HG03039 (cell line): ENCODE results near the gene SUFU.
"Not testable (repeated sequence)": the region's sequence is repeated elsewhere in the genome, so short reads cannot be mapped to it uniquely, and the experiment has no call there.

Source experiments
- ATAC-seq: cut with Tn5 transposase; IDR thresholded peaks from one replicate; pipeline ENCODE4 v1.9.1; 2021; ENCODE audit warnings: mild to moderate bottlenecking, moderate library complexity; ENCODE audit not compliant: unreplicated experiment

Gene SUFU

DNA sequence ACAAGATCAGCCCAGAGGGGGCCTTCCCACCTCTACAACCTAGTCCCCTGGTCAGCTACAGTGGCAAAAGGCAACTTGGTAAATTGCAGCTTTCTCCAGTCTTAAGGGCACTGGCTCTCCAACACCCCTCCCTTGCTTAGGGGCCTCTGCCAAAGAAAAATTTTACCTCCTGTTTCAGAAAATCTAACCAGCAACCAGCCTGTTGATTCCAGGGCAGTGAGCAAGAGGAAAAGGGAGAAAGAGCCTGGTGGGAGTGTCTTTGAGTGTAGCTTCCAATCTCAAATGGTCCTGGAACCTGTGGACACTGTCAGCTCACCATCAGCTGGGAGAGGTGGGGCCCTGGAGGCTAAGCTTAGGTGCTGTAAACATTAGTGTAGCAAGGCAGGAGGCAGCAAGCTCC lies 24.1 kb upstream of the SUFU start:
- ATAC-seq, result no peak

DNA sequence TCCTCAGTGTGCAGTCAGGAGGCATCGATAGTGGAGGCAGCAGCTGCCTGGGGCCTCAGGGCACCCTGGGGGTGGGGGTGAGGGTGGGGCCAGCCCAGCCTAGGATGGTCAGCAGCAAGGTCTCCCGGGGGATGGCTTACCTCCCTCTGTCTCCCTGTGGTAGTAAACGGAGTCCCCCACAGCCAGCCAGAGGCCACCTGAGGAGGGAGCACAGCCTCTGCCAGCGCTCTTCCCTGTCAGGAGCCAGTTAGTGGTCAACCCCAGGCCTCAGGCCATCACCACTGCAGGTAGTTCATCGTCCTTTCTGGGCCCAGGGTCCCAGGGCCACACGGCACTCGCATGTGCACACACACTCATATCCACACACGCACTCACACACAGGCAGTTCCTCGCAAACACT lies 23.4 kb upstream of the SUFU start:
- no peak for ATAC-seq

DNA sequence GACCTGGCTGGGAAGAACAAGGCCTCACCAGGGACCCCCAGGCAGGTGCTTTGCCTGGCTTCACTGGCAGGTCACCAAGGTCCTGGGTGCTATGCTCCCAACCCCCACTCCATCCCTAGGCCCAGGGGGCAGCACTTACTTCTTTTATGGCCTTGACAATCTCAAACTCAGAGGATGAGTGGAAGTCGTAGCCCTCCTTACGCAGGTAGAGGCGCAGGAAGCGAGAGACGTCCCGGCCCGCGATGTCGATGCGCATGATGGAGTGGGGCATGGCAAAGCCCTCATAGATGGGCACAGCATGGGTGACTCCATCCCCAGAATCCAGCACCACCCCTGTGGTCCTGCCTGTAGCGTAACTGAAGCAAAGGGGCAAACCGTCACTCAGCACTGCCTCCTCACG lies 19.8 kb upstream of the SUFU start:
- no peak for ATAC-seq

DNA sequence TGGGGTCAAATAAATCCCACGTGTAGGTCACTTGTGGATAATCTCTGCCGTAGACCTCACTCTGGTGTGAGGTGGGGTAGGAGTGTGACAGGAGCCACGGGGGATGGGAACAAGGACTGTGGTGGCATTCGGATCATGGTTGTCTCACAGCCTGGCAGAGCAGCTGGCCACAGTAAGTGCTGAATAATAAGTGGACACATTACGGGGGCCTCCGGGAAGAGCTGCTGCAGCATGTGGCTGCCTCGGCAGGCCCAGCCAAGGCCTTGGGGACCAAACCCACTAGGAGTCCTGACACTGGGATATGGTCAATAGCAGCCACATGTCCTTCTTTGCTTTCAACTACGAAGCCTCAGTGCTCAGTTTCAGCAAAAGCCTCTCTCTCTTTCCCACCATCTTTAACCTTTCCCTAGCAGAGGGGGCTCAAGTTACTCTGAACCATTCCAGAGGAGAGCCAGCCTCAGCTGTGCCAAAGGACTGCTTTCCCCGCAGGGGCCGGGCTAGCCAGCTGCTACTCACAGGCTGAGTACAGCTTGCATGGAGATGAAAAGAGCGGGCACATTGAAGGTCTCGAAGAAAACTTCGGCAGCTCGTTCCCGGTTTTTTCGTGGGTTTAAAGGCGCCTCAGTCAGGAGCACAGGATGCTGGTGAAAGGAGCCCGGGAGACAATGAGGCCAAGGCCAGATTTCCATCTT lies 18.5 kb upstream of the SUFU start:
- no peak for ATAC-seq

DNA sequence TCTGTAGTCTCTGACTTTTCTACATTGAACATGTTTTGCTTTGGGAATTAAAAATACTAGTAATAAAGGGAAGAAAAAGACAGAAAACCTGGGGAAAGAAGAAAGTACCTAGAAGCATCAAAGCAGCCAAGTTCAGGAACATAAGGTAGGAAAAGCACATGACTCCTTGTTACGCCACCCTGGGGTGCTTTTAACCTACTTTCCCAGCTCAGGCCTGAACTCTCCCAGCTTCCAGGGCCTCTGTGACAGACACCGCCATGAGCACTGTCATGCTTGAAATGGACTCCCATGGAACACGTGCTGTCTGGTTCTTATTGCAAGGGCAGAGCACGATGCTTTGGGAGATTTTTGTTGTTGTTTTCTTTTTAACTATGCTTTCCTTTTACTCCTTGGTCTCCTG lies 12.6 kb upstream of the SUFU start:
- no peak for ATAC-seq

DNA sequence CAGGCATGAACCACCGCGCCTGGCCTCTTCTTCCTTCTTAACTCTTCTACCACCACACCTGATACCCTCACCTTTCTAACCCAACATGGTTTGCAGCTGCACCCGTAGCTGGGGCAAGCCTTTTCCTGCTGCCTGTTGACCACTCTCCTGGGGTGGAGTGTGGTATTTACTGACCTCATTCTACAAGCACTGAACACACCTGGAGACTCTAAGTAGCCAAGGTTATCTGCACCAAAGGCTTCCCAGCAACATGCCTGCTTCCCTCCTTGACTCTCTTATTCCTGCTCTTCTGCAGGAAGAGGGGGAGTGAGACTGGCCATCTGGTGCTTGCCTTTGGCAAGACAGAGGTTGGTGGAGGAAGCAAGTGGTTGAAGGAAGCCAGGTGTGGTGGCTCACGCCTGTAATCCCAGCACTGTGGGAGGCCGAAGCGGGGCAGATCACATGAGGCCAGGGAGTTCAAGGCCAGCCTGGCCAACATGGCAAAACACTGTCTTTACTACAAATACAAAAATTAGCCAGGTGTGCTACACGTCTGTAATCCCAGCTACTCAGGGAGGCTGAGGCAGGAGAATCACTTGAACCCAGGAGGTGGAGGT lies 11.3 kb upstream of the SUFU start:
- ATAC-seq, result no peak

DNA sequence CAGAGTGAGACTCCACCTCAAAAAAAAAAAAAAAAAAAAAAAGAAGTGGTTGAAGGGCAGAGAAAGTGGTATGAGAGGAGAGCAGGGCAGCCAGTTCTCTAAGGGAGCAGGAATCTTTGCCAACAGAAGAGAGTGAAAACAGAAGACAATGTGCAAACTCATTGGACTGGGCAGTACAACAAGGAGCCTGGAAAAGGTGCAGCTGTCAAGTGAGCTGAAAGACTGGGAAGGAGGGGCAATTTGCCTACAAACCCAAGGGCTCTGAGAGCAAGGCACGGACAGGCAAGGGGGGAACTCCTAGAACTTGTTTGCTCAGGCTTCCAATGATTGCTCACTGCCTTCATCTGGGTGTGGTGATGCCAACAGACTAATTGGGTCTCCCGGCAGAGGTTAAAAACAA lies 10.8 kb upstream of the SUFU start:
- ATAC-seq, result no peak

DNA sequence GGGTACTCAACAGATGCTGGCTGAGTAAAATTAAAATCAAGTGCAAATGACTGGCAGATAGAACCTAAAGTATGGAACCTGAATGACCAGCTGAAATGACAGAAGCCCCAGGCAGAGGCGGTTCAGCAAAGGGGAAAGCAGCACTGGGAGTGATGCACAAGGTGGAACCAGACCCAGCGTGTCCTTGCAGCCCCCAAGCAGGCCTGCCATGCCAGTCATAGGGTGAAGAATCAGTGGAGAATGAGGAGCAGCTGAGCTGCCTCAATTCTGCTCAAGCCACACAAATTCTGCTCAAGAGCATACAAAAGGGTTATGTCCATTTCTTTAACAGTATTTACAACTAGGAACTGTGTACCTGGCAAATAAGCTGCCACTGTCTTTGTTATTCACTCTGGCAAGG lies 10.0 kb upstream of the SUFU start:
- ATAC-seq, result no peak

DNA sequence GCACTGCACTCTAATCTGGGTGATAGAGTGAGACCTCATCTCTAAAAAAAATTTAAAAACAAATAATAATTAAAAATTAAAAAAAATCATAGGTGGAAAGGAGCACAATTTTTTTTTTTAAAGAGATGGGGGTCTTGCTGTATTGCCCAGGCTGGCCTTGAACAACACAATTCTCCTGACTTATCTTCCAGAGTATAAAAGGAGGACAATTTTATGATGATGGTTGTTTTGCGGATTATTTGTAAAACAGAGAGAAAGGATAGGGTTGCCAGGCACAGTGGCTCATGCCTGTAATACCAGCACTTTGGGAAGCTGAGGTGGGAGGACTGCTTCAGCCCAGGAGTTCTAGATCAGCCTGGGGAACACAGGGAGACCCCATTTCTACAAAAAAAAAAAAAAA lies 6.2 kb upstream of the SUFU start:
- ATAC-seq, result no peak

DNA sequence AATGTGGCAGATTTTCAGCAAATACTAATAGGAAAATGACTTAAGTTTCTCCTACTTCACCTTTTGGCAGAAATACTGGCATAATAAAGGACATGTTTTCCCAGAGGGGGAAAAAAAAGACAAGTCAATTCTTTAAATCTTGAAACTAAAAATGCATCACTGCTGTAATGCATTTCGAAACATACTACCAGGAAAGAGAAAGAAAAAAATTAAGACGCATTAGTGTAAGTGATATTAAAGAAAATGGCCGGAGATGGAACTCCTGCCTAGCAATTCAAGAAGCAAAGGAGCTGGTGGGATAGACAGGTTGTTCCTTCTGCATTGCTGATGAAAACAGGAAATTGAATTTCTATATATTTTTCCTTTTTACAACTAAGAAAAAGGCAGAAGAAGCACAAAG lies 4.4 kb upstream of the SUFU start:
- no peak for ATAC-seq

DNA sequence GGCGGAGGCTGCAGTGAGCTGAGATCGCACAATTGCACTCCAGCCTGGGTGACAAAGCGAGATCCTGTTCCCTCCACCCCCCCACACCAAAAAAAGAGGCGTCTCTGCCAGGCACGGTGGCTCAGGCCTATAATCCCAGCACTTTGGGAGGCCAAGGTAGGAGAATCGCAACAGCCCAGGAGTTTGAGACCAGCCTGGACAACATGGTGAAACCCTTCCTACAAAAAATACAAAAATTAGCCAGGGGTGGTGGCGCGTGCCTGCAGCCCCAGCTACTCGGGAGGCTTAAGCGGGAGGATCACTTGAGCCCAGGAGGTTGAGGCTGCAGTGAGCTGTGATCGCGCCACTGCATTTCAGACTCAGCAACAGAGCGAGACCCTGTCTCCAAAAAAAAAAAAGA lies 3.1 kb upstream of the SUFU start:
- ATAC-seq, result not testable (repeated sequence)

DNA sequence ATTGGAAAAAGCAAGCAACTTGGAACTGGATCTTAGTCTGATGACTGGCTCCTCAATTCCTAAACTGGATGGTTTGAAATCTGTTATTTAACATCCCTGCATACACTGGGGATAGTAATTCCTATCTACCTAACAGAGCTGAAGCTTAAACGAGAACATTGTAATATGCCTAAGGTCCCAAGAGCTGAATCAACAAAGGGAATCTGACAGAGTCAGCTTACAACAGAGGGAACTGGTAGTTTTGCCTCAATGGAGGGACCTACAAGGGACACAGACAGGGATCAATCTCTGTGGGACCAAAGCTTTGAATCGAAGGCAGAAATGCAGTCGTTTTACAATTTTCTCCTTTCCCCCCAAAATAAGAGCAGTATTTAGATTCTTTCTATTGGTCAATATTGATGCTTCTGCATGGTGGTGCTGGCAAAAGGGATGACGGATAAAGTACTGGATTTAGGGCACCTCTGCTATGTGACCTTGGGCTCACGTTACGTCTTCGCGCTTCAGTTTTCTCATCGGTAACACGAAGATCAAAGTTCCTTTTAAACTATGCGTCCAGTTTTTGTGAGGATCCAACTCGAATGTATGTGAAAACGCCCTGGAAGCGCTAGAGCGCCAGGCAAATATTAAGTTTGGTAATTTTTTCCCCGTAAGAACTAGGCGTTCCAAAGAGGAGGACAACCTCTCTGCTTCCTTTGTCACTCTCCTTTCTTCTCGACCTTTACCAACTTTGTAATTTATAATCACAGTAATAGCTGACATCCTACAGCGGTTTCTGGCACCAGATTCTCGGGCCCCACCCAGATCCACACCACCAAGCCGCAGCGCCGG lies 2.4 kb upstream of the SUFU start:
- ATAC-seq, result no peak

DNA sequence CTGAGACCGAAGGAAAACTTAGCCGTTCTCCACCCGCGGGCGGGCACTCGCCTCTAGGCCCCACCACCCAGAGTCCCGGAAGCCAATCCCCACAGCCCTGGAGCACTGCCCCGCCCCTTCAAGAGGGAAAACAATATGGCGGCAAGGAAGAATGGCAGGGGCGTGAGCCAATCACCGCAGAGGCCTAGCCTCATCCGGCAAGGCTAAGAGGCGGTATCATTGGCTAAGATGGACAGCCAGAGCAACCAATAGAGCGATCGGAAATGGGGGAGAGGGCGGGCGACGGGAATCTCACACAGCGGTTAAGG lies 1.8 kb upstream of the SUFU start:
- ATAC-seq, result peak; percentile 69

DNA sequence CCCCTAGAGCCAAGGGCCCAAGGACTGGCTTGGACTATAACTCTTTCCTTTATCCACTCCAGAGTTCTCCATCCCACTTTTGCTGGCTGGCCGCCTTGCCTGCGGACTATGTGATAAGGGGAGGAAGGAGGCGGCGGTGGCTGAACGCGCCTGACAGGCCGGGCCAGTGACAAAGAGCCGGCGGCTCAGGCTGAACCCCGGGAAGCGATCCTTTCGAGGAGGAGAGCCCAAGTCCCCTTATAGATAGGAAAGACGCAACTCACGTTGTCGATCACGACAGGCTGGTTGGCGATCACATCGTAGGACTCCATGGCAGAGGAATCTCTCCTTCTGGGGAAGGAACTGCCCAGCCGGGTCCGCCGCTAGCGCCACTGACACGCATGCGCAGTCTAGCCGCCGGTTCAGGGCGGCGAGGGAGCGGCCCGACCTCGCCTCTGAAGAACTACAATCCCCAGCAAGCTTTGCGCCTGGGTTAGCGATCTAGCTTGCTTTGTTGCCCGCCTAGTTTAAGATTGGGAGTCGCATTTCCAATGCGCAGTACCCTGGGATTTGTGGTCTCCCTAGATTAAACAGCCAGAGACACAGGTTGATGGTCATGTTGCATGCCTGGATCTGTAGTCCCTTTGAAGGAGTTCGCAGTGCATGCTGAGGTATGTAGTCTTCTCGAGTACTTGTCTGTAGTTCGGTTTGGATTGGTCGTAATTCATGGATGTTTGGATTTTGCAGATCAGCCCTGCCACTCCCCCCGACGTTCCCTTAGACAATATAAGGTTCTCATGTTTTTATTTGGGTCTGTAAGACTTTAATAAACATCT lies 1.2 kb upstream of the SUFU start, which contains the start of gene ACTR1A:
TSS of gene ACTR1A (minus strand) at position 376 of the 815 bp plus-strand sequence. CDS start at position 311, 65 bp downstream.
- ATAC-seq, result peak; percentile 35

DNA sequence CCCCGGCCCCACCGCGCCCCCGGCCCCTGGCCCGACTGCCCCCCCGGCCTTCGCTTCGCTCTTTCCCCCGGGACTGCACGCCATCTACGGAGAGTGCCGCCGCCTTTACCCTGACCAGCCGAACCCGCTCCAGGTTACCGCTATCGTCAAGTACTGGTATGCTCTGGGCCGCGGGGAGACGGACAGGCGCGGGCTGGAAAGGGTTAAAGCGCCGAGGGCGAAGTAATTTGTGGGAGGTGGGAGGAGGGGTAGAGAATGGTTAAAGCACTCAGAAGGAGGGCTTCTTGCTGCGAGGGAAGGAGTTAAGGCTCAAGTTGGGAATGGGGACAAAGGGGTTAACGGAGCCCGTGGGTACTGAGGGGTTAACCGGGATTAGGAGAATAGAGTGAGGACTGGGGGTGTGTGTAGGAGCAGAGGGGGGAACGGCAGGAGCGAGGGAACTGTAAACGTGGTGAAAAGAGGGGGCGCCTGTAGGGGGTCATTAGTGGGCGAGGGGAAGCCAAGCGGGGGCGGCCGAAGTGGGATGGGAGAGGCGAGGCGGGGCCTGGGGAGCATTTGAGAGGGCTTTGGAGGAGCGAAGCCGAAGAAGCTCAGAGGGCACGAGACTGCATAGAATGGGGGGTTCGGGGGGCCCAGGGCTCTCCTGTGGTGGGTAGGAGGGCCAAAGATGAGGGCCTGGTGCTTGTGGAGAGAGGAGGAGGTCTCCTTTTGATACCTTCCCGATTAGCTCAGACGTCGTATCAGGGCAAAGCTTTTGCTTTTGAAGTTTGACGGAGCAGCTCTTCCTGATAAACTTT lies 605 bp downstream of the SUFU start:
- no peak for ATAC-seq

DNA sequence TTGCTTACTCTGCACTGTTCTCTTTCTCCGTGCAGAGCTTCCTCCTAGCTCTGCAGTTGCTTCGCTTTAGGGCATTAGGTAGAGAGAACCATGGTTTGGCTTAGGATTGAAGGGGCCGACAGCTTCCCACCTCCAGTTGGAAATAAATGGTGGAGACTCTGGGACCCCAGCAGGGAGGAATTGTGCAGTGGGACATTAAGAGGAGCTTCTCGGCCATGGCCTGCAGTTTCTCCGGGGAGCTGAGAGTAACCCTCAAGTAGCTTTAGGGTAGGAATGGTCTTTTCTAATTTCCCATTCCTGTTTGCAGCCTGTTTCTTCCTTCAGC lies 1.2 kb downstream of the SUFU start:
- ATAC-seq, result no peak

DNA sequence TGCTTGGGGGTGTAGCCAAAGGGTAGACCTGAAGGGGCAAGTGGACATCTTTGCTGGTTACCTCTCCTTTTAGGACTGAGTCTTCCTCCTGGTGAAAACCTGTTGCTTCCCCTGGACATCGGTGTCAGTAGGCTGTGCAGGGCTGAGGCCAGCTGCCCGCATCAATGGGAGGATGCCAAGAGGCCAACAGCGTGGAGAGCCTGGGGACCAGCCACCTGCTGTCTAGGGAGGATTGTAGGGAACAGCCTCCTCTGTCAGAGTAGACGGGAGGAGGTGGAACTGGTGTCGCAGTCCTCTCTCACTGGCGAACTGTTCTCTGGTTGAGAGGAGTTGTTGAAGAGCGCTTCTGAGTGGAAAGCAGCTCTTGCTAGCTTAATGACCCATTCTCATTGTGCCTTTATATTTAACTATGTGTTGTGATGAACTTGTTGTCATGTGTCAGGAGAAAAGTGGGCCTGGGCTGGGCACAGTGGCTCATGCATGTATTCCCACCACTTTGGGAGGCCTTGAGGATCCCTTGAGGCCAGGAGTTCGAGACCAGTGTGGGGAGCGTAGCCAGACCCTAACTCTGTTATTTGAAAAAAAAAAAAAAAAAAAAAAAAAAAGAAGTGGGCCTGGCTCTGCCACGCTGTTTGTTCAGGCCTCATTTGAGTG lies 1.8 kb downstream of the SUFU start:
- ATAC-seq, result no peak

DNA sequence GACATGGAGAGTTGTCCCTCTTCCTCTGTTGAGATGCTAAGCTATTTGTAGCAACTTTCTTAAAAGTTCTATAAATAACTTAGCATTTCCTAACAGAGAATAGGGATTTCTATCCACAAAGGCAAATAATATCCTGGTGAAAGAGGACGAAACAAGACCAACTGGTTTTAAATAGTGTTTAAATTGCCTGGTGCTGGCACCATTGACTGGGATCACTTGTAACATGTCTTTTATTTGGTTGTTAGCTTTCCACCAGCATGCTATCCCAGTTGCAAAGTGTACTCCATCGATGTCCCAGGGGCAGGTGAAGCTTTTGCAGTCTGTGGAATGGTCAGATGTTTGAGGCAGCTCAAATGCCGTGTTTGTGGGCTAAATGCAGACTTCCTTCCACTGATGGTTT lies 3.7 kb downstream of the SUFU start:
- ATAC-seq, result no peak

DNA sequence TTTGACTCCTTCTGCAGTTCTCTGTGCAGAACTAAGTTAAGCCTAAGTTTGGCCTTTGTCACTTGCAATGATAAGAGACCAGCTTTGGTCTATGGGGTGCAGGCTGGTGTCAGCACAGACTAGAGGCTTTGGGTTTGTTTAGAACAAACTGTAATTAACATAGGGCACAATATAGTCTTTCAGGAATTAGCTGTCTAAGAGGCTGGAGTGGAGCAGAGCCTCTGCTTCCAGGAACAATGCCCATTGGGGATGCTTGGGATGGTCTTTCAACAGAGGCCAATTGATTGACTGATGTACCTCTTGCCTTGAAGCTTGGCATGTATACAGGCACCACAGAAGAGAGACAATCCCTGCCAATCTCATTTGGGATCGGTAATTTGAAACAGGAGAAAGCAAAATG lies 4.7 kb downstream of the SUFU start:
- no peak for ATAC-seq

DNA sequence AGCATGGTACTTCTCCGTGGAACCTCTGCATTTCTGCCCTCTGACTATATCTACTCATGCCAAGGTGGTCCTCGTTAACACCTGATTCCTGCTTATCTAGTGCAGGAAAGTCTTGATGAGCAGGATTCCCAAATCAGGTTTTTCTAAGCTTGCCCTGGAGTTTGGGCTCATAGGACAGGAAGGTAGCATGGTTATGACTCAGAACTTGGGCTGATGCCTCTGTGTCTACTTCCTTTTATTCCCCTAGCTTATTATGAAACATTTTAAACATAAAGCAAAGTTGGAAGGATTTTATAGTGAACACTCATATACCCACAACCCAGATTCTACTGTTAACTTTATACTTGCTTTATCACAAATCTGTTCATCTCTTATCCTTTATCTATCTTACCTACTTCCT lies 5.6 kb downstream of the SUFU start:
- ATAC-seq, result no peak
